Activated CD8-positive, alpha-beta T cell treated with anti-CD3 and anti-CD28 coated beads for 36 hours (primary cell): ENCODE data around the gene AKAP10. TPM values are rescaled to one million over a fixed set of nuclear protein-coding genes. Genes with fewer than 3 reads are reported as not detected.

ENCODE experiments used
- ATAC-seq: fragments of 200-7000 bp; cut with Tn5 transposase; one replicate; pipeline ENCODE4 v1.10.0; 2021; ENCODE audit warnings: mild to moderate bottlenecking, moderate library complexity
- CTCF ChIA-PET: fragments of 350-600 bp; sonication (Branson Sonifier 250); formaldehyde crosslinking; loops from one replicate; lab custom pipeline; 2021; ENCODE audit warnings: antibody characterized with exemption; lab: Charles Lee
- POLR2A ChIA-PET: fragments of 350-600 bp; sonication (Branson Sonifier 250); formaldehyde crosslinking; loops from one replicate; lab custom pipeline; 2021; ENCODE audit warnings: antibody characterized with exemption; lab: Charles Lee
- DNase-seq: peaks from one replicate; pipeline ENCODE4 v3.0.0-alpha.2; 2020
- H3K27ac Mint-ChIP-seq: one replicate; pipeline ENCODE4 v1.8.0; 2021; ENCODE audit warnings: mild to moderate bottlenecking, mixed read lengths
- H3K27me3 Mint-ChIP-seq: one replicate; pipeline ENCODE4 v1.8.0; 2021; ENCODE audit warnings: mixed read lengths
- H3K36me3 Mint-ChIP-seq: one replicate; pipeline ENCODE4 v1.8.0; 2021; ENCODE audit warnings: low read depth, mixed read lengths
- H3K4me1 Mint-ChIP-seq: one replicate; pipeline ENCODE4 v1.8.0; 2021; ENCODE audit warnings: low read depth, mixed read lengths
- H3K4me3 Mint-ChIP-seq: one replicate; pipeline ENCODE4 v1.8.0; 2021; ENCODE audit warnings: mild to moderate bottlenecking, moderate library complexity, mixed read lengths
- H3K9me3 Mint-ChIP-seq: one replicate; pipeline ENCODE4 v1.8.0; 2021; ENCODE audit warnings: mixed read lengths
- CTCF ChIP-seq: fragments of 200-600 bp; IDR thresholded peaks from one replicate; pipeline ENCODE4 v1.8.0; 2022; ENCODE audit warnings: antibody characterized with exemption, mild to moderate bottlenecking
- intact Hi-C: fragments of 100-400 bp; cut with micrococcal nuclease; formaldehyde crosslinking; loops from one replicate; pipeline ENCODE4 v1.10.0; 2022
- total RNA-seq, 2 experiments: library from RNA; stranded (reverse); gene quantifications; one replicate each; pipeline ENCODE4 v1.2.3, GENCODE V29; 2021

Gene AKAP10
- total RNA-seq, 2 experiments from 2014 or later = 38.6 to 39.2 TPM

DNA sequence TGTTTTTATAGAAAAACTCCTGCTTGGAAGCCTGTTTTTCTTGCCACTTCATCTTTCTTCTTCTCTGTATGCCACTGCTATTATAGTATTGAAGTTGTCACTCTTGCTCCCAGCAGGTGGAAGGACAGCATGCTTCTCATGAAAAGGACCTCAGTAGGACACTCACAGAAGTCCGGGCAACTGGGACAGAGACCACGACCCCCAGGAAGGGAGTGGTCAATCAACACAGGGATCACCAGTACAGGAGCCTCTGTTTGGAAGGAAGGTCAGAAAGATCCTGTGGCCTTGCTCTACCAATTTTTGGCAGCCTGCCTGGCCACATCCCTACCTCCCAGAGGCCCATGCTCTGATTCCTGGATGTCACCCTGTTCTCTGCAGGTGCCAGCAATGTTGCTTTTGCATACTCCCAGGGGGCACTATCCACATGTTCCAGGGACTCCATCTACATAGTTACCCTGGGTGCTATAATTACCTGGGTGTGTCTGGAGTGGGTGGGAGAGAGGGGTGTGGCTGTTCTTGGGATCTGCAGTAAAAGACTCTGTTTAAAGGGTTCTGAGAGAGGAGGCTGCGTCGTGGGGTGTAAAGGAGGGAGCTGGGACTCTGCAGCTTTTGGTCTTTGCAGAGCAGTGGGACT, 13.7 kb upstream of the AKAP10 start:
- intact Hi-C loops = loop anchor here (5.0 kb wide), 1 partner anchor 126 kb away; no protein-coding TSS in a partner anchor
- ChIA-PET CTCF (interaction anchor here (1.7 to 4.2 kb wide), 5 partner anchors 10 to 129 kb away, joined by 6 to 49 read pairs (median 17); partner anchors contain the start of gene SPECC1), POLR2A (no interaction called here)
- H3K27me3 Mint-ChIP-seq = no peaks in the 10 kb centered on the region
- H3K9me3 Mint-ChIP-seq = no peaks in the 10 kb centered on the region
- no peak for ATAC-seq
- no peaks in the 10 kb centered on the region for H3K36me3 Mint-ChIP-seq
- H3K4me3 Mint-ChIP-seq = no peak overlapping the region
- no peak for DNase-seq
- no peak for TF ChIP-seq CTCF
- no peaks in the 10 kb centered on the region for H3K4me1 Mint-ChIP-seq
- no peak overlapping the region for H3K27ac Mint-ChIP-seq

DNA sequence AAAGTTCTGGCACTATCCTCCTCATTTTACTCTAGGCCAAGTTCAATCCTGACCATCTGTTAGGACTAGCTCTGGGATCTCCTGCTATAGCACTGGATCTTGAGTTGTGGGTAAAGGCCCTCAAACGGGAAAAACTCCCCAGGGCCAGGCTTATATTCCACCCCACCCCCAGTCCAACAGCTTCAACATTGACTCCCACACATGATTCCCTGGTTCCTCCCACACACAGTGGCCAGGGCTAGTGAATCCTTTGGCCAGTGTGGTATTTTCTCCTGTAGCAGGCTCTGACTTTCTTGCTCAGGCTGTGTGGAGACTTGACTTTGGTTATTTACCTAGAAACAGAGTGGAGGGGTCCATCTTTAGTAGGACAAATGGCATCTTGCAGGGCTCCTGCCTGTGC, 10.3 kb upstream of the AKAP10 start:
- H3K4me1 Mint-ChIP-seq = no peaks in the 10 kb centered on the region
- no peak overlapping the region for H3K27ac Mint-ChIP-seq
- intact Hi-C loops = loop anchor here (10.0 kb wide), 1 partner anchor 57 kb away; no protein-coding TSS in a partner anchor
- no peak for TF ChIP-seq CTCF
- POLR2A ChIA-PET = no interaction called here
- no peaks in the 10 kb centered on the region for H3K36me3 Mint-ChIP-seq
- ATAC-seq (no peak), DNase-seq (no peak)
- CTCF ChIA-PET = interaction anchor here (1.5 to 2.3 kb wide), 2 partner anchors 21 to 22 kb away, joined by 5 to 8 read pairs; partner anchors contain the start of gene SPECC1
- H3K4me3 Mint-ChIP-seq = no peak overlapping the region
- H3K27me3 Mint-ChIP-seq = no peaks in the 10 kb centered on the region
- H3K9me3 Mint-ChIP-seq = no peaks in the 10 kb centered on the region

GRCh38 chr17:19986941-19987861, 9.6 kb upstream of the AKAP10 start:
- H3K27ac Mint-ChIP-seq = no peak overlapping the region
- H3K4me1 Mint-ChIP-seq = peaks cover 2% of the 10 kb centered on the region
- no peak overlapping the region for H3K4me3 Mint-ChIP-seq
- ATAC-seq (no peak), DNase-seq (no peak)
- no peaks in the 10 kb centered on the region for H3K9me3 Mint-ChIP-seq
- ChIA-PET POLR2A (no interaction called here), CTCF (no interaction called here)
- H3K36me3 Mint-ChIP-seq = no peaks in the 10 kb centered on the region
- intact Hi-C loops = loop anchor here (10.0 kb wide), 1 partner anchor 58 kb away; no protein-coding TSS in a partner anchor
- no peaks in the 10 kb centered on the region for H3K27me3 Mint-ChIP-seq
- TF ChIP-seq CTCF = no peak

GRCh38 chr17:19979917-19980770, 2.5 kb upstream of the AKAP10 start:
- peaks cover 28% of the 10 kb centered on the region for H3K4me1 Mint-ChIP-seq
- no peak overlapping the region for H3K27ac Mint-ChIP-seq
- H3K36me3 Mint-ChIP-seq = peaks cover 23% of the 10 kb centered on the region
- H3K9me3 Mint-ChIP-seq = peaks cover 4% of the 10 kb centered on the region
- DNase-seq (no peak), ATAC-seq (no peak)
- CTCF ChIA-PET = interaction anchor here (2.2 kb wide), 1 partner anchor 13 kb away, joined by 7 read pairs; no protein-coding TSS in a partner anchor
- POLR2A ChIA-PET = no interaction called here
- no peak overlapping the region for H3K4me3 Mint-ChIP-seq
- intact Hi-C loops = loop anchor here (10.0 kb wide), 1 partner anchor 65 kb away; no protein-coding TSS in a partner anchor
- no peak for TF ChIP-seq CTCF
- no peaks in the 10 kb centered on the region for H3K27me3 Mint-ChIP-seq
